KMS-11 (cell line): ENCODE measurements around the gene TMEM108.

Experiments used
- H2AFZ ChIP-seq: fragments of 200-600 bp; sonication (generic); 2 replicates; pipeline ENCODE4 v1.6.1; 2016; ENCODE audit warnings: antibody characterized with exemption, mixed run types, low read depth
- H3K27ac ChIP-seq: fragments of 200-600 bp; sonication (generic); 2 replicates; pipeline ENCODE4 v1.6.1; 2016; ENCODE audit warnings: mild to moderate bottlenecking, mixed run types
- H3K27me3 ChIP-seq: fragments of 200-600 bp; sonication (generic); 2 replicates; pipeline ENCODE4 v1.6.1; 2017; ENCODE audit warnings: mild to moderate bottlenecking, low read depth, mixed run types, moderate library complexity; ENCODE audit not compliant: insufficient read depth
- H3K36me3 ChIP-seq: fragments of 200-600 bp; sonication (generic); 2 replicates; pipeline ENCODE4 v1.6.1; 2017; ENCODE audit warnings: mild to moderate bottlenecking, mixed run types; ENCODE audit not compliant: insufficient read depth
- H3K4me1 ChIP-seq: fragments of 200-600 bp; sonication (generic); 2 replicates; pipeline ENCODE4 v1.6.1; 2016; ENCODE audit warnings: mild to moderate bottlenecking, low read depth, mixed run types; ENCODE audit not compliant: poor library complexity, severe bottlenecking
- H3K4me2 ChIP-seq: fragments of 200-600 bp; sonication (generic); 2 replicates; pipeline ENCODE4 v1.7.0; 2016; ENCODE audit warnings: mild to moderate bottlenecking, mixed run types
- H3K4me3 ChIP-seq: fragments of 200-600 bp; sonication (generic); IDR thresholded peaks from 2 replicates; pipeline ENCODE4 v1.6.1; 2017; ENCODE audit warnings: low read depth, low read length, mixed read lengths; ENCODE audit not compliant: insufficient read depth
- H3K79me2 ChIP-seq: fragments of 200-600 bp; sonication (generic); 2 replicates; pipeline ENCODE4 v1.6.1; 2016; ENCODE audit warnings: low read depth, mixed run types; ENCODE audit not compliant: insufficient read depth
- H3K9ac ChIP-seq: fragments of 200-600 bp; sonication (generic); 2 replicates; pipeline ENCODE4 v1.6.1; 2016; ENCODE audit warnings: mild to moderate bottlenecking, mixed run types
- H4K20me1 ChIP-seq: fragments of 200-600 bp; sonication (generic); 2 replicates; pipeline ENCODE4 v1.6.1; 2016; ENCODE audit warnings: mild to moderate bottlenecking, mixed run types; ENCODE audit not compliant: insufficient read depth
- CTCF ChIP-seq: fragments of 200-600 bp; sonication (generic); conservative IDR thresholded peaks from 2 replicates; pipeline ENCODE4 v1.6.1; 2017; ENCODE audit warnings: low read depth, mild to moderate bottlenecking, antibody characterized with exemption, low read length, moderate library complexity, mixed read lengths

The TMEM108 gene

DNA sequence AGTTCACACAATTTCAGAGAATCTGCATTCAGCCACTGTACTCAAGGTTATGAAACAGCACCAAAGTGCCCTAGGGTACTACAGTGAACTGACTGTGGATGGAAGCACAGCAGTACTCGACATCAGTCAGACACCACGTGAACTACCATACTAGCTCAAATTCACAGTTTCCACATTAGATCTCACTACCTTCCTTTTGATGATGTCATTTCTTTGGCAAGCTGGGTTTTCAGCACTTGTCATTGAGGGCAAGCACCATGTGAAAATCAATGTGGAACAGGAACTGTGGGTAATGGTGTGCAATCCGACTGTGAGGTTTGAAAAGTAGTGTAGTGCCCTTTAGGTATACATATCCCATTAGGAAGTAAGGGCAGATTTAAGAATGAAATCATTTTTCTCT, 251.1 kb downstream of the TMEM108 start:
- H4K20me1 ChIP-seq = no peaks in the 10 kb centered on the region

DNA sequence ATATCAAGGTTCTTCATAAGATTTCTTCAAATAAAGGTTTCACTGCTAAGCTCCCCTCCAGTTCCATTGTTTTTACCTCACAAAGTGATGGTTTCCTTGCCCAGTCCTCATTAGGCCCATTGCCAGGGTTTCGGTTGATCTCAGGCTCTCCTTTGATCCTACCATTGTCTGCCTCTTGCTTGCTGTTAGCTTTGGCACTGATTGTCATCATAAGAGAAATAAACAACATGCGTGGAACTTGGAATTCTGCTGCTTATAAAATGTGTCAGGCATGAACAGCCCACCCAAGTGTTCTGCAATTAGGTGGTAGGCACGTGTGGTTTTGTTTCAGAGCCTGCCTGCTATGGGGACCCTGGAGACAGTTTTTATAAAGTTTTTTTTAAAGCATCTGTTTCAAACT, 254.1 kb downstream of the TMEM108 start:
- H3K4me1 ChIP-seq = no peaks in the 10 kb centered on the region
- no peak for TF ChIP-seq CTCF
- H2AFZ ChIP-seq = no peak overlapping the region
- H3K36me3 ChIP-seq = no peaks in the 10 kb centered on the region
- H3K27ac ChIP-seq = no peak overlapping the region
- no peak overlapping the region for H3K4me3 ChIP-seq
- H3K79me2 ChIP-seq = no peaks in the 10 kb centered on the region
- H3K4me2 ChIP-seq = no peak overlapping the region
- no peaks in the 10 kb centered on the region for H3K27me3 ChIP-seq
- H3K9ac ChIP-seq = no peak overlapping the region
- H4K20me1 ChIP-seq = no peaks in the 10 kb centered on the region

More for the DNA sequence above, 251.1 kb downstream of the TMEM108 start:
- Histone ChIP-seq H3K79me2 (no peaks in the 10 kb centered on the region), H3K4me2 (no peak overlapping the region), H3K4me3 (no peak overlapping the region), H3K27me3 (no peaks in the 10 kb centered on the region), H3K9ac (no peak overlapping the region), H3K27ac (no peak overlapping the region), H3K4me1 (no peaks in the 10 kb centered on the region), H3K36me3 (no peaks in the 10 kb centered on the region), H2AFZ (no peak overlapping the region)
- no peak for TF ChIP-seq CTCF

- Histone ChIP-seq H4K20me1 (no peaks in the 10 kb centered on the region), H3K27me3 (no peaks in the 10 kb centered on the region), H3K4me1 (no peaks in the 10 kb centered on the region), H2AFZ (no peak overlapping the region), H3K4me2 (no peak overlapping the region), H3K27ac (no peak overlapping the region), H3K79me2 (no peaks in the 10 kb centered on the region), H3K4me3 (no peak overlapping the region), H3K36me3 (no peaks in the 10 kb centered on the region), H3K9ac (no peak overlapping the region)
- TF ChIP-seq CTCF = no peak
Measured at GRCh38 chr3:133293397-133294110, 255.4 kb downstream of the TMEM108 start.

GRCh38 chr3:133294253-133294652, 256.1 kb downstream of the TMEM108 start:
- no peaks in the 10 kb centered on the region for H3K27me3 ChIP-seq
- no peak overlapping the region for H3K4me2 ChIP-seq
- H2AFZ ChIP-seq = no peak overlapping the region
- H3K79me2 ChIP-seq = no peaks in the 10 kb centered on the region
- no peak for TF ChIP-seq CTCF
- no peak overlapping the region for H3K27ac ChIP-seq
- no peaks in the 10 kb centered on the region for H3K36me3 ChIP-seq
- no peaks in the 10 kb centered on the region for H4K20me1 ChIP-seq
- H3K4me3 ChIP-seq = no peak overlapping the region
- no peak overlapping the region for H3K9ac ChIP-seq
- H3K4me1 ChIP-seq = no peaks in the 10 kb centered on the region
